Measurements from ENCODE around the gene AHSP.
A peak's percentile ranks its signal among the peaks of the same experiment; 100 is the strongest.
"Not testable (repeated sequence)": the region's sequence is repeated elsewhere in the genome, so short reads cannot be mapped to it uniquely, and the experiment has no call there.

AHSP gene

GRCh38 chr16:31527734-31528274, at the start of gene AHSP:
TSS of gene AHSP (plus strand) at chr16:31527900. CDS start at chr16:31528140, 240 bp downstream.
- no peak for DNase-seq (ENCODE audit: low read depth, low spot score)
- Histone ChIP-seq H3K9ac (ENCODE audit: insufficient read length) (no peak within 1 kb of the TSS), H3K4me3 (peak within 1 kb of the TSS; percentile 35), H3K9me3 (ENCODE audit: low read depth, low read length) (no peaks in the 10 kb centered on the region), H3K27ac (no peak within 1 kb of the TSS), H3K36me3 (ENCODE audit: insufficient read depth, low read length) (no peaks in the 10 kb centered on the region)
- TF ChIP-seq FOXP2 (optimal IDR thresholded peaks at IDR 0.05; ENCODE audit: control extremely low read depth, extremely low read length, insufficient read depth): no peak
- no peak for TF ChIP-seq EZH2 (IDR thresholded peaks at IDR 0.05)
- TF ChIP-seq POLR2AphosphoS5 (IDR thresholded peaks at IDR 0.05; ENCODE audit: borderline replicate concordance, low read depth, low read length): no peak

GRCh38 chr16:31478956-31479355, 48.7 kb upstream of the AHSP start:
- Histone ChIP-seq H3K27ac (no peak overlapping the region), H3K36me3 (ENCODE audit: insufficient read depth, low read length) (no peaks in the 10 kb centered on the region), H3K9me3 (ENCODE audit: low read depth, low read length) (no peaks in the 10 kb centered on the region), H3K9ac (ENCODE audit: insufficient read length) (no peak overlapping the region), H3K4me3 (no peak overlapping the region)
- TF ChIP-seq EZH2 (IDR thresholded peaks at IDR 0.05) (no peak), POLR2AphosphoS5 (IDR thresholded peaks at IDR 0.05; ENCODE audit: borderline replicate concordance, low read depth, low read length) (no peak)
- DNase-seq (ENCODE audit: low read depth, low spot score): no peak

- Histone ChIP-seq H3K9me3 (ENCODE audit: low read depth, low read length) (no peaks in the 10 kb centered on the region), H3K36me3 (ENCODE audit: insufficient read depth, low read length) (no peaks in the 10 kb centered on the region), H3K4me3 (no peak overlapping the region), H3K9ac (ENCODE audit: insufficient read length) (no peak overlapping the region), H3K27ac (no peak overlapping the region)
- no peak for DNase-seq (ENCODE audit: low read depth, low spot score)
- no peak for TF ChIP-seq POLR2AphosphoS5 (IDR thresholded peaks at IDR 0.05; ENCODE audit: borderline replicate concordance, low read depth, low read length)
Measured at GRCh38 chr16:31479751-31480150, 47.9 kb upstream of the AHSP start.

GRCh38 chr16:31480851-31481536, 46.7 kb upstream of the AHSP start:
- Histone ChIP-seq H3K27ac (no peak overlapping the region), H3K4me3 (no peak overlapping the region), H3K9ac (ENCODE audit: insufficient read length) (no peak overlapping the region), H3K36me3 (ENCODE audit: insufficient read depth, low read length) (no peaks in the 10 kb centered on the region), H3K9me3 (ENCODE audit: low read depth, low read length) (no peaks in the 10 kb centered on the region)
- no peak for DNase-seq (ENCODE audit: low read depth, low spot score)
- TF ChIP-seq FOXP2 (optimal IDR thresholded peaks at IDR 0.05; ENCODE audit: control extremely low read depth, extremely low read length, insufficient read depth) (no peak), EZH2 (IDR thresholded peaks at IDR 0.05) (no peak), POLR2AphosphoS5 (IDR thresholded peaks at IDR 0.05; ENCODE audit: borderline replicate concordance, low read depth, low read length) (no peak)

GRCh38 chr16:31483081-31483480, 44.6 kb upstream of the AHSP start, which contains the start of gene SLC5A2:
TSS of gene SLC5A2 (plus strand) at chr16:31483123. CDS start at chr16:31483137, 14 bp downstream.
- H3K9ac ChIP-seq (ENCODE audit: insufficient read length): no peak within 1 kb of the TSS
- H3K36me3 ChIP-seq (ENCODE audit: insufficient read depth, low read length): no peaks in the 10 kb centered on the region
- no peak within 1 kb of the TSS for H3K27ac ChIP-seq
- DNase-seq (ENCODE audit: low read depth, low spot score): no peak
- no peak within 1 kb of the TSS for H3K4me3 ChIP-seq
- H3K9me3 ChIP-seq (ENCODE audit: low read depth, low read length): no peaks in the 10 kb centered on the region
- TF ChIP-seq POLR2AphosphoS5 (IDR thresholded peaks at IDR 0.05; ENCODE audit: borderline replicate concordance, low read depth, low read length) (no peak), EZH2 (IDR thresholded peaks at IDR 0.05) (no peak), FOXP2 (optimal IDR thresholded peaks at IDR 0.05; ENCODE audit: control extremely low read depth, extremely low read length, insufficient read depth) (no peak)

- not testable (repeated sequence) for DNase-seq (ENCODE audit: low read depth, low spot score); H3K4me3 ChIP-seq; H3K9me3 ChIP-seq (ENCODE audit: low read depth, low read length); H3K27ac ChIP-seq; H3K36me3 ChIP-seq (ENCODE audit: insufficient read depth, low read length); H3K9ac ChIP-seq (ENCODE audit: insufficient read length)
Measured at GRCh38 chr16:31484048-31484447, 43.7 kb upstream of the AHSP start.

GRCh38 chr16:31484491-31485171, 43.1 kb upstream of the AHSP start:
- TF ChIP-seq EZH2 (IDR thresholded peaks at IDR 0.05) (no peak), POLR2AphosphoS5 (IDR thresholded peaks at IDR 0.05; ENCODE audit: borderline replicate concordance, low read depth, low read length) (no peak), FOXP2 (optimal IDR thresholded peaks at IDR 0.05; ENCODE audit: control extremely low read depth, extremely low read length, insufficient read depth) (no peak)
- no peak overlapping the region for H3K9ac ChIP-seq (ENCODE audit: insufficient read length)

GRCh38 chr16:31485571-31485970, 42.1 kb upstream of the AHSP start:
- no peak for DNase-seq (ENCODE audit: low read depth, low spot score)
- Histone ChIP-seq H3K4me3 (no peak overlapping the region), H3K36me3 (ENCODE audit: insufficient read depth, low read length) (no peaks in the 10 kb centered on the region), H3K9me3 (ENCODE audit: low read depth, low read length) (no peaks in the 10 kb centered on the region), H3K9ac (ENCODE audit: insufficient read length) (no peak overlapping the region), H3K27ac (no peak overlapping the region)
- no peak for TF ChIP-seq FOXP2 (optimal IDR thresholded peaks at IDR 0.05; ENCODE audit: control extremely low read depth, extremely low read length, insufficient read depth)
- TF ChIP-seq EZH2 (IDR thresholded peaks at IDR 0.05): no peak
- TF ChIP-seq POLR2AphosphoS5 (IDR thresholded peaks at IDR 0.05; ENCODE audit: borderline replicate concordance, low read depth, low read length): no peak

More at GRCh38 chr16:31484491-31485171, 43.1 kb upstream of the AHSP start:
- Histone ChIP-seq H3K27ac (no peak overlapping the region), H3K36me3 (ENCODE audit: insufficient read depth, low read length) (no peaks in the 10 kb centered on the region), H3K9me3 (ENCODE audit: low read depth, low read length) (no peaks in the 10 kb centered on the region), H3K4me3 (no peak overlapping the region)
- DNase-seq (ENCODE audit: low read depth, low spot score): no peak

All from SK-N-MC (cell line).